Activated naive CD4-positive, alpha-beta T cell treated with anti-CD3 and anti-CD28 coated beads, Interleukin-2, amount 50 U/mL, for 24 hours (primary cell): ENCODE data around the gene CYB5R3.
A peak's percentile ranks its signal among the peaks of the same experiment; 100 is the strongest.

Source experiments
- H3K27ac Mint-ChIP-seq: one replicate; pipeline ENCODE4 v1.8.0; 2021; ENCODE audit warnings: mild to moderate bottlenecking, mixed read lengths
- H3K27me3 Mint-ChIP-seq: one replicate; pipeline ENCODE4 v1.8.0; 2021; ENCODE audit warnings: mixed read lengths
- H3K36me3 Mint-ChIP-seq: one replicate; pipeline ENCODE4 v1.8.0; 2021; ENCODE audit warnings: mixed read lengths
- H3K4me1 Mint-ChIP-seq: one replicate; pipeline ENCODE4 v1.8.0; 2021; ENCODE audit warnings: mixed read lengths
- H3K4me3 Mint-ChIP-seq: one replicate; pipeline ENCODE4 v1.8.0; 2021; ENCODE audit warnings: mild to moderate bottlenecking, mixed read lengths
- H3K9me3 Mint-ChIP-seq: one replicate; pipeline ENCODE4 v1.8.0; 2021; ENCODE audit warnings: mixed read lengths

The CYB5R3 gene

GRCh38 chr22:42656578-42656977, 7.4 kb upstream of the CYB5R3 start:
- H3K4me1 Mint-ChIP-seq: no peaks in the 10 kb centered on the region
- no peaks in the 10 kb centered on the region for H3K27me3 Mint-ChIP-seq
- H3K4me3 Mint-ChIP-seq: no peak overlapping the region
- H3K36me3 Mint-ChIP-seq: no peaks in the 10 kb centered on the region
- no peak overlapping the region for H3K27ac Mint-ChIP-seq
- no peaks in the 10 kb centered on the region for H3K9me3 Mint-ChIP-seq

GRCh38 chr22:42655693-42656092, 6.5 kb upstream of the CYB5R3 start:
- Mint-ChIP-seq H3K4me3 (no peak overlapping the region), H3K9me3 (no peaks in the 10 kb centered on the region), H3K27ac (no peak overlapping the region), H3K36me3 (no peaks in the 10 kb centered on the region), H3K27me3 (no peaks in the 10 kb centered on the region), H3K4me1 (no peaks in the 10 kb centered on the region)

GRCh38 chr22:42654436-42655073, 5.4 kb upstream of the CYB5R3 start:
- Mint-ChIP-seq H3K36me3 (no peaks in the 10 kb centered on the region), H3K4me1 (no peaks in the 10 kb centered on the region), H3K27me3 (no peaks in the 10 kb centered on the region), H3K27ac (no peak overlapping the region), H3K9me3 (no peaks in the 10 kb centered on the region), H3K4me3 (no peak overlapping the region)

GRCh38 chr22:42653999-42654398, 4.8 kb upstream of the CYB5R3 start:
- H3K4me3 Mint-ChIP-seq: no peak overlapping the region
- no peak overlapping the region for H3K27ac Mint-ChIP-seq

GRCh38 chr22:42651134-42651533, 1.9 kb upstream of the CYB5R3 start:
- Mint-ChIP-seq H3K36me3 (no peaks in the 10 kb centered on the region), H3K4me3 (peak overlapping the region; percentile 4), H3K27ac (peak overlapping the region; percentile 46), H3K9me3 (no peaks in the 10 kb centered on the region), H3K27me3 (no peaks in the 10 kb centered on the region), H3K4me1 (peaks cover 18% of the 10 kb centered on the region)

More at GRCh38 chr22:42653999-42654398, 4.8 kb upstream of the CYB5R3 start:
- no peaks in the 10 kb centered on the region for H3K9me3 Mint-ChIP-seq
- H3K36me3 Mint-ChIP-seq: no peaks in the 10 kb centered on the region
- no peaks in the 10 kb centered on the region for H3K4me1 Mint-ChIP-seq
- no peaks in the 10 kb centered on the region for H3K27me3 Mint-ChIP-seq

GRCh38 chr22:42648368-42649245, 585 bp downstream of the CYB5R3 start:
- H3K4me1 Mint-ChIP-seq: peaks cover 38% of the 10 kb centered on the region

GRCh38 chr22:42648017-42648367, 1.2 kb downstream of the CYB5R3 start:
- H3K27ac Mint-ChIP-seq: peak overlapping the region; percentile 99
- H3K27me3 Mint-ChIP-seq: no peaks in the 10 kb centered on the region
- H3K4me3 Mint-ChIP-seq: peak overlapping the region; percentile 96
- H3K4me1 Mint-ChIP-seq: peaks cover 38% of the 10 kb centered on the region
- H3K36me3 Mint-ChIP-seq: no peaks in the 10 kb centered on the region
- H3K9me3 Mint-ChIP-seq: no peaks in the 10 kb centered on the region

More at GRCh38 chr22:42648368-42649245, 585 bp downstream of the CYB5R3 start:
- Mint-ChIP-seq H3K27ac (peak overlapping the region; percentile 99), H3K9me3 (no peaks in the 10 kb centered on the region), H3K27me3 (no peaks in the 10 kb centered on the region), H3K4me3 (peak overlapping the region; percentile 96), H3K36me3 (no peaks in the 10 kb centered on the region)

- no peaks in the 10 kb centered on the region for H3K27me3 Mint-ChIP-seq
- peaks cover 38% of the 10 kb centered on the region for H3K4me1 Mint-ChIP-seq
- peak overlapping the region; percentile 96 for H3K4me3 Mint-ChIP-seq
- H3K36me3 Mint-ChIP-seq: no peaks in the 10 kb centered on the region
- no peaks in the 10 kb centered on the region for H3K9me3 Mint-ChIP-seq
- H3K27ac Mint-ChIP-seq: no peak overlapping the region
Measured at GRCh38 chr22:42646569-42647525, 2.3 kb downstream of the CYB5R3 start.

GRCh38 chr22:42645938-42646568, 3.1 kb downstream of the CYB5R3 start:
- Mint-ChIP-seq H3K9me3 (no peaks in the 10 kb centered on the region), H3K36me3 (no peaks in the 10 kb centered on the region), H3K4me3 (no peak overlapping the region), H3K27me3 (no peaks in the 10 kb centered on the region), H3K4me1 (peaks cover 38% of the 10 kb centered on the region), H3K27ac (peak overlapping the region; percentile 23)

GRCh38 chr22:42645341-42645937, 3.8 kb downstream of the CYB5R3 start:
- H3K27ac Mint-ChIP-seq: peak overlapping the region; percentile 23
- peaks cover 38% of the 10 kb centered on the region for H3K4me1 Mint-ChIP-seq
- no peaks in the 10 kb centered on the region for H3K9me3 Mint-ChIP-seq

GRCh38 chr22:42644422-42645340, 4.5 kb downstream of the CYB5R3 start:
- H3K9me3 Mint-ChIP-seq: no peaks in the 10 kb centered on the region
- peaks cover 38% of the 10 kb centered on the region for H3K4me1 Mint-ChIP-seq
- no peaks in the 10 kb centered on the region for H3K36me3 Mint-ChIP-seq
- peak overlapping the region; percentile 23 for H3K27ac Mint-ChIP-seq
- no peak overlapping the region for H3K4me3 Mint-ChIP-seq
- H3K27me3 Mint-ChIP-seq: no peaks in the 10 kb centered on the region

More at GRCh38 chr22:42645341-42645937, 3.8 kb downstream of the CYB5R3 start:
- Mint-ChIP-seq H3K4me3 (peak overlapping the region; percentile 19), H3K36me3 (no peaks in the 10 kb centered on the region), H3K27me3 (no peaks in the 10 kb centered on the region)

GRCh38 chr22:42643634-42644421, 5.4 kb downstream of the CYB5R3 start:
- peaks cover 37% of the 10 kb centered on the region for H3K4me1 Mint-ChIP-seq
- H3K4me3 Mint-ChIP-seq: no peak overlapping the region

More at GRCh38 chr22:42643634-42644421, 5.4 kb downstream of the CYB5R3 start:
- Mint-ChIP-seq H3K36me3 (no peaks in the 10 kb centered on the region), H3K27ac (peak overlapping the region; percentile 23), H3K27me3 (no peaks in the 10 kb centered on the region), H3K9me3 (no peaks in the 10 kb centered on the region)
